GM23338 (cell line): ENCODE data around the gene ARPP21.

Experiments
- CTCF ChIP-seq, 2 experiments: fragments of 200-600 bp in 1 of 2; sonication (generic) in 1 of 2; conservative IDR thresholded peaks; 2 replicates each; pipeline versions ENCODE4 v1.5.1 to v1.6.1; 2016 to 2017; ENCODE audit warnings: antibody characterized with exemption in 2 of 2, low read depth in 2 of 2, mild to moderate bottlenecking in 2 of 2, moderate library complexity in 1 of 2
- EZH2 ChIP-seq: fragments of 200-600 bp; sonication (generic); IDR thresholded peaks from one replicate; pipeline ENCODE4 v1.8.0; 2017; ENCODE audit warnings: antibody characterized with exemption, mild to moderate bottlenecking, low read depth; ENCODE audit not compliant: unreplicated experiment
- EZH2phosphoT487 ChIP-seq: fragments of 200-600 bp; sonication (generic); IDR thresholded peaks from one replicate; pipeline ENCODE4 v1.8.1; 2018; ENCODE audit warnings: antibody characterized with exemption; ENCODE audit not compliant: unreplicated experiment
- REST ChIP-seq: IDR thresholded peaks from one replicate; pipeline ENCODE4 v1.6.1; 2018; ENCODE audit warnings: antibody characterized with exemption; ENCODE audit not compliant: unreplicated experiment

- no peak for TF ChIP-seq REST
- no peak for TF ChIP-seq EZH2
- no peak for TF ChIP-seq CTCF (conservative IDR thresholded peaks at IDR 0.05; ENCODE audit: low read depth in 2 of 2)
- no peak for TF ChIP-seq EZH2phosphoT487
Observed at GRCh38 chr3:35664460-35664919, 25.2 kb downstream of the ARPP21 start.
